ENCODE data around the gene EPB41L4B.
A peak's percentile ranks its signal among the peaks of the same experiment; 100 is the strongest.
"Not testable (repeated sequence)": the region's sequence is repeated elsewhere in the genome, so short reads cannot be mapped to it uniquely, and the experiment has no call there.

Gene EPB41L4B

GRCh38 chr9:109320742-109321448, at the start of gene EPB41L4B:
Gene EPB41L4B (minus strand): TSS chr9:109321059. CDS start chr9:109320446, 613 bp downstream.
- peak; percentile 63 to 89 for DNase-seq (ENCODE audit: low read depth in 2 of 2)

- no peak for DNase-seq (ENCODE audit: low read depth in 2 of 2)
Measured at GRCh38 chr9:109369285-109369684, 48.4 kb upstream of the EPB41L4B start.

- DNase-seq (ENCODE audit: low read depth in 2 of 2): no peak
Measured at GRCh38 chr9:109360771-109361170, 39.9 kb upstream of the EPB41L4B start.

- DNase-seq (ENCODE audit: low read depth in 2 of 2): not testable (repeated sequence)
Measured at GRCh38 chr9:109358968-109359603, 38.2 kb upstream of the EPB41L4B start.

GRCh38 chr9:109355564-109356297, 34.9 kb upstream of the EPB41L4B start:
- no peak for DNase-seq (ENCODE audit: low read depth in 2 of 2)

GRCh38 chr9:109354190-109354589, 33.3 kb upstream of the EPB41L4B start:
- no peak for DNase-seq (ENCODE audit: low read depth in 2 of 2)

GRCh38 chr9:109351032-109351431, 30.2 kb upstream of the EPB41L4B start:
- DNase-seq (ENCODE audit: low read depth in 2 of 2): no peak

GRCh38 chr9:109349421-109349846, 28.6 kb upstream of the EPB41L4B start:
- no peak for DNase-seq (ENCODE audit: low read depth in 2 of 2)

GRCh38 chr9:109346904-109347303, 26.0 kb upstream of the EPB41L4B start:
- no peak for DNase-seq (ENCODE audit: low read depth in 2 of 2)

GRCh38 chr9:109344866-109345265, 24.0 kb upstream of the EPB41L4B start:
- no peak for DNase-seq (ENCODE audit: low read depth in 2 of 2)

- DNase-seq (ENCODE audit: low read depth in 2 of 2): no peak
Measured at GRCh38 chr9:109342878-109343277, 22.0 kb upstream of the EPB41L4B start.

GRCh38 chr9:109341561-109341960, 20.7 kb upstream of the EPB41L4B start:
- no peak for DNase-seq (ENCODE audit: low read depth in 2 of 2)

GRCh38 chr9:109340979-109341378, 20.1 kb upstream of the EPB41L4B start:
- not testable (repeated sequence) for DNase-seq (ENCODE audit: low read depth in 2 of 2)

- DNase-seq (ENCODE audit: low read depth in 2 of 2): no peak
Measured at GRCh38 chr9:109336409-109336808, 15.6 kb upstream of the EPB41L4B start.

- DNase-seq (ENCODE audit: low read depth in 2 of 2): no peak
Measured at GRCh38 chr9:109335929-109336328, 15.1 kb upstream of the EPB41L4B start.

GRCh38 chr9:109335121-109335520, 14.3 kb upstream of the EPB41L4B start:
- DNase-seq (ENCODE audit: low read depth in 2 of 2): no peak

- DNase-seq (ENCODE audit: low read depth in 2 of 2): no peak
Measured at GRCh38 chr9:109331353-109331752, 10.5 kb upstream of the EPB41L4B start.

- DNase-seq (ENCODE audit: low read depth in 2 of 2): no peak
Measured at GRCh38 chr9:109329638-109330258, 8.9 kb upstream of the EPB41L4B start.

GRCh38 chr9:109328978-109329637, 8.2 kb upstream of the EPB41L4B start:
- no peak for DNase-seq (ENCODE audit: low read depth in 2 of 2)

GRCh38 chr9:109325089-109325488, 4.2 kb upstream of the EPB41L4B start:
- DNase-seq (ENCODE audit: low read depth in 2 of 2): no peak

- DNase-seq (ENCODE audit: low read depth in 2 of 2): no peak
Measured at GRCh38 chr9:109323771-109324170, 2.9 kb upstream of the EPB41L4B start.

- no peak for DNase-seq (ENCODE audit: low read depth in 2 of 2)
Measured at GRCh38 chr9:109321727-109322126, 868 bp upstream of the EPB41L4B start.
